Activated CD4-positive, alpha-beta T cell treated with anti-CD3 and anti-CD28 coated beads, Interleukin-2, amount 10 ng/mL, durations not matched to agents 24 days and 14 days (primary cell): ENCODE results near the gene PRDM16. TPM values are rescaled to one million over a fixed set of nuclear protein-coding genes. Genes with fewer than 3 reads are reported as not detected.

Source experiments
- DNase-seq: peaks from one replicate; pipeline ENCODE4 v3.0.0; 2022
- H3K27ac Mint-ChIP-seq: one replicate; pipeline ENCODE4 v1.8.0; 2022; ENCODE audit warnings: mild to moderate bottlenecking, mixed read lengths
- H3K27me3 Mint-ChIP-seq: one replicate; pipeline ENCODE4 v1.8.0; 2022; ENCODE audit warnings: mixed read lengths
- H3K36me3 Mint-ChIP-seq: one replicate; pipeline ENCODE4 v1.8.0; 2022; ENCODE audit warnings: low read depth, mild to moderate bottlenecking, mixed read lengths
- H3K4me1 Mint-ChIP-seq: one replicate; pipeline ENCODE4 v1.8.0; 2021; ENCODE audit warnings: mixed read lengths
- H3K4me3 Mint-ChIP-seq: one replicate; pipeline ENCODE4 v1.8.0; 2022; ENCODE audit warnings: mild to moderate bottlenecking, moderate library complexity, mixed read lengths
- H3K9me3 Mint-ChIP-seq: one replicate; pipeline ENCODE4 v1.8.0; 2021; ENCODE audit warnings: mixed read lengths
- intact Hi-C: fragments of 100-400 bp; cut with micrococcal nuclease; formaldehyde crosslinking; loops from one replicate; pipeline ENCODE4 v1.15.1; 2023
- total RNA-seq: library from RNA; stranded (reverse); gene quantifications from 2 replicates; pipeline ENCODE4 v1.2.3, GENCODE V29; 2022

The PRDM16 gene
- total RNA-seq, 1 donor from 2014 or later, result not detected

DNA sequence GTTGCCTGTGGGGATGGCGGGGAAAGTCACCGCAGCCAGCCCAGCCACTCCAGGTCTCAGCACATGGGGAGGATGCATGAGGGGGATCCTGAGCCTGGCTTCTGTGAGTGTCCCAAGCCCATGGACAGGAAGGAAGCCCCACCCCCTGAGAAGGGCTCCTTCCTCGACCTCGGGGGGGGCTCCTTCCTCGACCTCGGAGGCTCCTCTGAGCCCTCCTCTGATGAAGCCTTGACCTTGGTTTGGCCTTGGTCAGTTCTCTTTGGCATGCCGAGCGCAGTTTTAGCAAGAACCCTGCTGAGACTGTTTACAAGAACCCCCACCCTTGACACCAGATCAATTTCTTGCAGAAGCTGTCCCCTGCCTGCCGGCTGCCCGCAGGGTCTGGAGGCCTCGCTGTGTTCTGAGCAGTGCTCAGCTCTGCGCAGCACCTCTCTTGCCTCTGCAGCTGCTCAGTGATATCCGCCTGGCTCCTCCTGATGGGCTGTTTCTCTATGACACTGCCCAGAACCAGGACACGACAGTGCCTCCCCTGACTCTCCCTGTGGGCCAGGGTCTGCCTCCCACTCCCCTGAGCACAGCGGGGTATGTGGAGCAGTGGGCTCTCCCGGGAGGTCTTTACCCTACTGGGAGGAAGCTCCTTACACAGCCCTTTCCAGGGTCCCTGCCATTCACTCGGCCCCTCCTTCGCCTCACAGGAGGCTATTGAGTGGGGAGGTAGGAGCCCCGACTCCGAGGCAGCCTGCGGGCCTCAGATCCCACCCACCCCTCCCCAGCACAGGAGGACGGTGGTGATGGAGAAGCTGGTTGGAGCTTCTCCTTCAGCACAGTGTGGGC, 32.3 kb upstream of the PRDM16 start:
- H3K27me3 Mint-ChIP-seq, result no peaks in the 10 kb centered on the region
- no peaks in the 10 kb centered on the region for H3K4me1 Mint-ChIP-seq
- H3K4me3 Mint-ChIP-seq, result no peak overlapping the region
- no peaks in the 10 kb centered on the region for H3K36me3 Mint-ChIP-seq
- DNase-seq, result no peak
- intact Hi-C loops, result no loop called here
- no peaks in the 10 kb centered on the region for H3K9me3 Mint-ChIP-seq
- no peak overlapping the region for H3K27ac Mint-ChIP-seq

DNA sequence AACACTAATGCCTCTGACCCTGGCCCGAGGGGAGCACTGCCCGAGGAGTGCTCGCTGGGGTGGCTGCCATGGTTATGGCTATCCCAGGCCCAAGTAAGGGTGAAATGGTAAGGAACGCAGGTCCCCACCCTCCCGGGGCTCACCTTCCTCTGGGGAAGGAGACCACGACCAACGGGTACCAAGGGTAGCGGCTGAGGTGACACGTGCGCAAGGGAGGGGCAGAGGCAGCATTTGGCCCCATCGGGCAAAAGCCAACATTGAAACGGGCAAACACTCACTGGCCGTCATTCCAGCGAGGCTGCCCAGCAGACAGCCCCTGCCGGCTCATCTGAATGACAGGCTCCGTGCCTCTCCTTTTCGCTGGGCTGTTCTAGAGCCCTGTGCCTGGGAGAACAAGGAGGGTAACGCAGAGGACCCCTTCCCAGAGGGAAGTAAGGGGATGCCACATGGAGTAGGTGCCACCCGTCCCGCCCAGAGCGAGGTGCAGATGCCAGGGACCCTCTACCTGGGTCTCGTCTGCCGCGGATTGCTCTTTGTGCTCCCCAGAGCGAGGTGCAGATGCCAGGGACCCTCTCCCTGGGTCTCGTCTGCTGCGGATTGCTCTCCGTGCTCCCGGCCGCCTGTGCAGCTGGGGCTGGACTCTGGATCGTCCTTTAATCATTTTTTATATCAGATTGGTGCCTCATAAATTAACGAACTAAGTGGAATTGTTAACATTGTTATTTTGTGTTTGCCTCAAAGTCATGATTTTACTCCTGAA, 31.5 kb upstream of the PRDM16 start:
- Mint-ChIP-seq H3K9me3 (no peaks in the 10 kb centered on the region), H3K36me3 (no peaks in the 10 kb centered on the region), H3K27ac (no peak overlapping the region), H3K4me1 (no peaks in the 10 kb centered on the region), H3K4me3 (no peak overlapping the region), H3K27me3 (no peaks in the 10 kb centered on the region)
- intact Hi-C loops, result no loop called here
- no peak for DNase-seq

DNA sequence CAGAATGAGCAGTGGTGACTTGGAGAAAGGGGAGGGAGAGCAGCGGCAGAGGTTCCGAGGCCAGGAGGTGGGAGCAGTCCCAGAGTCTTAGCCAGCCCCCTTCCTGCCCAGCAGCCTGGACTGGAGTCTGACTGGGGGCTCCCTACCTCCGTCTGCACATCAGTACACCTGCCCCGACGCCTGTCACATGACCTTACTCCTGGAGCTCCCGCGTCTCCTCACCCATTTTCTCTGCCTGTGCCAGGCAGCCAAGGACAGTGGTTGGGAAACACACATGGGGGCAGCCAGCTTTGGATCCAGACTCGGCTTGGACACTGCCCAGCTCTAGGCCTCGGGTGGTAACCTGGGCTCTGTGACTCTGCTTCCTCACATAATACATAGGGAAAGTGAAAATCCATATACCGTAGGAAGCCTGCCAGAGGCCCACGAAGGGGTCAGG, 30.9 kb upstream of the PRDM16 start:
- Mint-ChIP-seq H3K4me3 (no peak overlapping the region), H3K27me3 (no peaks in the 10 kb centered on the region), H3K27ac (no peak overlapping the region), H3K9me3 (no peaks in the 10 kb centered on the region), H3K36me3 (no peaks in the 10 kb centered on the region), H3K4me1 (no peaks in the 10 kb centered on the region)
- intact Hi-C loops, result no loop called here
- DNase-seq, result no peak

DNA sequence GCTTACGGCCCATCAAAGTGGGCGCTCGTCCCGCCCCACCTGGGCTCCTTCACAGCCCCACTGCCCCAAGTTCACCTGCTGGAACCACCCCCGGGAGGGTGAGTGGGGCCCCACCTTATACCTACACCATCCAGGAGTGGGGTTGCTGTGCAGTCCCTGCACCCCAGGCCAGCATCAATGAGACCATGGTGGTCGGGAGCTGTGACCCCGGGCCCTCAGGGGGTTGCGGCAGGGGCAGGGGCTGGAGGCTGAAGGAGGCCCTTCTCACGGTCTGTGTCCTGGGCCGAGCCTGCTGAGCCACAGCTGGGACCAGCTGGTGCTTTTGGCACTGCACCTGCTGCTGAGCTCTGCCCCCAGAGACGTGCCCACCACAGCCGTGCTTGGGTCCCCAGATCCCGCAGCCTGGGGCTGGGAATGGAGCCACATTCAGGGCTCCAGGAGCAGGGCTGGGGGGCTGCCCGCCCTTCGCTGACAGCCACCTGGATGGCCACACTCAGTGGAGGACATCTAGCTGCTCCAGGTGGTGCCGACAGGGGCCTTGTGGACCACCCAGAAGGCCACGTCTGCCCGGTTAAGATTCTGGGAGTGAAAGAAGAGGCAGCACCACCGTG, 30.3 kb upstream of the PRDM16 start:
- Mint-ChIP-seq H3K4me3 (no peak overlapping the region), H3K36me3 (no peaks in the 10 kb centered on the region), H3K4me1 (no peaks in the 10 kb centered on the region), H3K27ac (no peak overlapping the region), H3K27me3 (no peaks in the 10 kb centered on the region), H3K9me3 (no peaks in the 10 kb centered on the region)
- no peak for DNase-seq
- intact Hi-C loops, result no loop called here

DNA sequence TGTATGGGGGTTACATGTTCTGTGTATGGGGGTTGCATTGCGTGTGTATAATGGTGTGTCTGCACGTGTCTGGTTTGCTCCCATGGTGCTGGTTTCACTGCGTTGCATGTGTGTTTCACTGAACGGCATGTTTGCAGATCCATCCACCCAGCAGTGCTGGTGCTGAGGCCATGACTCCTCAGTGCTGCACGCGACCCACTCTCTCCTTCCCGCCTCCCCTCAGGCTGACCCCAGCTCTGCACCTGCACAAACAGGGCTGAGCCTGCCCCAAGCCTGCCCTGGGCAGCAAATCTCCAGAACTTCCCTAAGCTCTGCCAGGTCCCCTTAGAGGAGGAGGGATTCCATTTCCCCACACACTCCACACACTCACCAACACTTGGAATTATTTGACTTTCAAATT, 29.0 kb upstream of the PRDM16 start:
- H3K27ac Mint-ChIP-seq, result no peak overlapping the region
- intact Hi-C loops, result no loop called here

DNA sequence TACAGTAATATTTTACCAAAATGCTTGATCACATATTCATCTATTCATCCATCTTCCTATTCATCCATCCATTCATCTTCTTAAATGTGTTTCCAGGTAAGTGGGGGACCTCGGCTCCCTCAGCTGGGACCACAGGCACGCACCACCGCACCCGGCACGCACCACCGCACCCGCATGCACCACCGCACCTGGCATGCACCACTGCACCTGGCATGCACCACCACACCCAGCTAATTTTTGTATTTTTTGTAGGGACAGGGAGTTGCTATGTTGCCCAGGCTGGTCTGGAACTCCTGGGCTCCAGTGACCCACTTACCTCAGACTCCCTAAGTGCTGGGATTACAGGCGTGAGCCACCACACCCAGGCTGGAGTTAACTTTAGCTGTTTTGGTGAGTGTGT, 26.5 kb upstream of the PRDM16 start:
- no peak overlapping the region for H3K4me3 Mint-ChIP-seq
- peaks cover 4% of the 10 kb centered on the region for H3K27me3 Mint-ChIP-seq
- intact Hi-C loops, result no loop called here
- DNase-seq, result no peak
- H3K4me1 Mint-ChIP-seq, result no peaks in the 10 kb centered on the region
- H3K27ac Mint-ChIP-seq, result no peak overlapping the region
- no peaks in the 10 kb centered on the region for H3K36me3 Mint-ChIP-seq
- H3K9me3 Mint-ChIP-seq, result no peaks in the 10 kb centered on the region

More for the DNA sequence above, 29.0 kb upstream of the PRDM16 start:
- DNase-seq, result no peak
- H3K36me3 Mint-ChIP-seq, result no peaks in the 10 kb centered on the region
- no peaks in the 10 kb centered on the region for H3K4me1 Mint-ChIP-seq
- no peak overlapping the region for H3K4me3 Mint-ChIP-seq
- H3K27me3 Mint-ChIP-seq, result no peaks in the 10 kb centered on the region
- H3K9me3 Mint-ChIP-seq, result no peaks in the 10 kb centered on the region

DNA sequence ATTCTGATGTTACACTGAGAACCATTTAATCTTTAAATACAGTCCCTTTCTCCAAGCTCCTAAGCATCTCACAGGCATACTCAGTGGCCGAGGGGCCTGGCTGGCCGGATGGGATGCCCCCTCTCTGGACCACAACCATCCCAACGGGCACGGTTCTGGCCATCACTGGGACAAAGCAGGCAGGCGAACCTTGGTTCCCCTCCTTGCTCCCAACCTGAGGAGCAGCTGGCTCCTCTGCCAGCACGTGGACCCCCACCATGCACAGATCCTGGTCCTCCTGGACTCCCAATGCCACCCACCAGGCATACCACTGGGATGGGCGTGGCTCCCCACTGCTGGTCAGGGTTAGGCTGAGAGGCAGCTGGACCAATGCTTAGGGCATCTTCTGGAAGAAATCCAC, 19.8 kb upstream of the PRDM16 start:
- no peak for DNase-seq
- peaks cover 4% of the 10 kb centered on the region for H3K27me3 Mint-ChIP-seq
- H3K9me3 Mint-ChIP-seq, result peaks cover 5% of the 10 kb centered on the region
- intact Hi-C loops, result no loop called here
- no peaks in the 10 kb centered on the region for H3K4me1 Mint-ChIP-seq
- no peaks in the 10 kb centered on the region for H3K36me3 Mint-ChIP-seq
- no peak overlapping the region for H3K27ac Mint-ChIP-seq
- no peak overlapping the region for H3K4me3 Mint-ChIP-seq

DNA sequence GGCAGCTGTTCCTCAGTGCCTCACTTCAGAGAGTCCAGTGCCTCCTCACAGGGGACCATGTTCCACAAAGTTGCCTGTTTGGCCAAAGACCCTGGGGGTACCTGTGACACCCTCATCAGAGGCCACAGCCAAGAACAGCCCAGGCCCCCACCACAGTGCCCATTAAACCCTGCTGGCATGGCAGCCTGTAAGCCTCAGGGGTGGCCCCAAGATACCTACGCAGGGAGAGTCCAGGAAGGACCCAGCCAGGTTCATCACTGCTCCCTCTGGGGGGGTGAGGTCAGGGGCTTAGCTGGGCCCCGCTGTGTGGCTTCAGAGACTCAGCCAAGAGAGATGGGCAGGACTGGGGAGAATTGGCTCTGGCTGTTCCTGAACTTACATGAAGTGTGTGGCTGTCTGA, 19.1 kb upstream of the PRDM16 start:
- no peaks in the 10 kb centered on the region for H3K4me1 Mint-ChIP-seq
- no peak overlapping the region for H3K27ac Mint-ChIP-seq
- peaks cover 4% of the 10 kb centered on the region for H3K27me3 Mint-ChIP-seq
- intact Hi-C loops, result no loop called here
- DNase-seq, result no peak
- H3K9me3 Mint-ChIP-seq, result peaks cover 5% of the 10 kb centered on the region
- no peak overlapping the region for H3K4me3 Mint-ChIP-seq
- H3K36me3 Mint-ChIP-seq, result no peaks in the 10 kb centered on the region

DNA sequence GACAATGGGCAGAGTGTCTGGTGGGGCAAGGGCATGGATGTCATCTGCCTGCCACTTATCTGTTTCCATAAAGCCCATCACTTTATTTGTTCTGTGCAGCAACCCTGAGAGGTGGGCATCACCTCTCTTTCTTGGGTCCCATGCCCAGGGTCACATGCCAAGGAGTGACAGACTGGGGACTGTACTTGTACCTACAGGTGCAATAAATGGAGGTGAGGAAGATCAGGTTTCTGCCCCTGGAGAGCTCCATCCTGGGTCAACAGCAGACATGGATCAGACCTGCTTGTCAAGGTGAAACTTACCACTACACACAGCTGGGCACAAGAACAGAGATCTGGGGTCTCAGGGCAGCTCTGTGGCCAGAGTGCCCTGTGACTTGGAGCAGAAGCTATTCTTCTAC, 18.4 kb upstream of the PRDM16 start:
- H3K27ac Mint-ChIP-seq, result no peak overlapping the region
- H3K27me3 Mint-ChIP-seq, result peaks cover 4% of the 10 kb centered on the region
- DNase-seq, result no peak
- H3K9me3 Mint-ChIP-seq, result peaks cover 5% of the 10 kb centered on the region
- intact Hi-C loops, result no loop called here
- H3K36me3 Mint-ChIP-seq, result no peaks in the 10 kb centered on the region
- no peaks in the 10 kb centered on the region for H3K4me1 Mint-ChIP-seq
- no peak overlapping the region for H3K4me3 Mint-ChIP-seq

DNA sequence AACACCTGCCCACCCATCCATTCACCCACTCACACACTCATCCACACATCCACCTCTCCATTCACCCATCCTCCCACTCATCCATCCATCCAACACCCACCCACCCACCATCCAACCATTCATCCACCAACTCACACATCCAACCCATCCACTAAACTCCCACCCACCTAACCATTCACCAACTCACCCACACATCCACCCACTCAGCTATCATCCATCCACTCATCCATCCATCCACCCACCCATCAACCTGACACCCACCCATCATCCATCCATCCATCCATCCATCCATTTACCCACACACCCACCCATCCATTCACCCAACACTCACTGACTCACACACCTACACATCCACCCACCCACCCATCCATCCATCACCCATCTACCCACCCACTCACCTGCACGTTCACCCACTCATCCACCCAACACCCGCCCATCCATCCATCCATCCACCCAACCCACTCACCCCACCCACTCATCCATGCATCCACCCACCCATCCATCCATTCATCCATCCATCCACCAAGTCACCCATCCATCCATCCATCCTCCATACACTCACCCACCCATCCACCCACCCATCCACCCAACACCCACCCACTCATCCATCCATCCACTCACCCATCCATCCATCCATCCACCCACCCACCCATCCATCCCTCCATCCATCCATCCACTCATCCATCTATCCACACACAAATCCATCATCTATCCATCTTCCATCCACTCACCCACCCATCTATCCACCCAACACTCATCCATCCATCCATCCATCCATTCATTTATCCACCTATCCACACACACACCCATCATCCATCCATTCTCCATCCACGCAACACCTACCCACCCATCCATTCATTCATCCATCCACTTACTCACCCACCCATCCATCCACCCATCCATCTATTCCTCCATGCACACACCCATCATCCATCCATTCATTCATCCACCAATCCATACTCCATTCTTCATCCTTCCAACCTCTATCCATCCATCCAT, 17.4 kb upstream of the PRDM16 start:
- no peak for DNase-seq
- Mint-ChIP-seq H3K27ac (no peak overlapping the region), H3K4me3 (no peak overlapping the region), H3K4me1 (no peaks in the 10 kb centered on the region), H3K9me3 (peaks cover 5% of the 10 kb centered on the region), H3K27me3 (peaks cover 4% of the 10 kb centered on the region), H3K36me3 (no peaks in the 10 kb centered on the region)
- intact Hi-C loops, result no loop called here

DNA sequence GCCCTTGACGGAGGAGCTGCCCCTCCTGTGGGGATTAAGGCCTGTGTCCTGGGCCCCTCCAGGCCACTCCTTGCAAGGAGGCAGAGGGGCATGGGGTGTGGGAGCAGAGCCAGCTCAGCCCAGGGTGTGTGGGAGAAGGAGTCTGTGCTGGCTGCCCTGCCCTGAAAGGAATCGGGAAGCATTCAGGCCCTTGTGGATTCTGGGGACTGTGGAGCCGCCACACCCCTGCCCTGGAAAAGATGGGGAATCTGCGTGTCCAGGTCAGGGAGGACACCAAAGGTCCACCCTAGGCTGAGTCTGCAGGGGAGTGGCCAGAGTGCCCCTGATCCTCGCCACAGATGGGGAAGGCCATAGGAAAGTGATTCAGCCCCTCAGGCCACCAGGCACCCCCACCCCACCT, 16.5 kb upstream of the PRDM16 start:
- intact Hi-C loops, result no loop called here
- H3K9me3 Mint-ChIP-seq, result peaks cover 5% of the 10 kb centered on the region
- no peak overlapping the region for H3K27ac Mint-ChIP-seq
- DNase-seq, result no peak
- no peaks in the 10 kb centered on the region for H3K36me3 Mint-ChIP-seq
- no peak overlapping the region for H3K4me3 Mint-ChIP-seq
- no peaks in the 10 kb centered on the region for H3K4me1 Mint-ChIP-seq
- H3K27me3 Mint-ChIP-seq, result no peaks in the 10 kb centered on the region

DNA sequence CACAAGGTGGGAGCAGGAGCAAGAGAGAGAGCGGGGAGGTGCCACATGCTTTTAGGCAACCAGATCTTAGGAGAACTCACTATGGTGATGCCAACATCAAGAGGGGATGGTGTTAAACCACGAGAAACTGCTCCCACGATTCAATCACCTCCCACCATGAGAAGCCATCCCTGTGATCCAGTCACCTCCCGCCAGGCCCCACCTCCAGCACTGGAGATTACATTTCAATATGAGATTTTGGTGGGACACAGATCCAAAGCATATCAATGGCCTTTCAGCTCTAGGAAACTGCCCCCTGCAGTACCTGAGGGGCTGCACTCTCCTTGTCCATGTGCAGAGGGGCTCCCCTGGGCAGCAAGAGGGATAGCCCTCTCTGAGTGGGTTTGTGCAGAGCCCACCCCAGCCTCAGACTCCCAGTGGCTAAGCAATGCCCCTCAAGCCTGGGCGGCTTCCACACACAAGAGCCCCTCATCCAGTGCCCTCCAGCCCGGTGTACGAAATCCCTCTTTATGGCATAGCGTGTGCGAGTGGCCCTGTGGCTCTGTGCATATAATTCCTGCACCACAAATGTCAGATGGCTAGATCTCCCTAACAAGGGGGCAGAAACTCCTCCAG, 15.5 kb upstream of the PRDM16 start:
- H3K4me1 Mint-ChIP-seq, result no peaks in the 10 kb centered on the region
- no peaks in the 10 kb centered on the region for H3K36me3 Mint-ChIP-seq
- H3K9me3 Mint-ChIP-seq, result peaks cover 5% of the 10 kb centered on the region
- DNase-seq, result no peak
- no peak overlapping the region for H3K27ac Mint-ChIP-seq
- peaks cover 2% of the 10 kb centered on the region for H3K27me3 Mint-ChIP-seq
- H3K4me3 Mint-ChIP-seq, result no peak overlapping the region
- intact Hi-C loops, result no loop called here

DNA sequence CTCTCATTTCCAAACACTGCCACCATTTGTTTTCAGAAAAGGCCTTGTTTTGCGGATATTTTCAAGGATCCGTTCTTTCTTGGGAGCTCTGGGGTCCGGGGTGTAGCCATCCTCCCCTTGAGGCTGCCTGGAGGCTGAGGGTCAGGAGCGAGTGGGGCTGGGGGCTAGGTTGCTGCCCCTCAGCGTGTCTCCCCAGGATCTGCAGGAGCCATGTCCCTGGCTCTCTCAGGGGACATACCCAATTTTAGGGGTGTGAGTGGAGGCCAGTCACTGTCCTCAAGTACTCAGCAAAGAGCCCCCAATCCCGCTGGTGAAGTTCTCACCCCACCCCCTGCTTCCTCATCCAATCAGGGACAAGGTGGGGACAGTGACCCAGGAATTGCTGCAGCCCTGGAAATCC, 15.0 kb upstream of the PRDM16 start:
- no peak overlapping the region for H3K27ac Mint-ChIP-seq
- H3K4me3 Mint-ChIP-seq, result no peak overlapping the region
- H3K27me3 Mint-ChIP-seq, result peaks cover 2% of the 10 kb centered on the region
- peaks cover 5% of the 10 kb centered on the region for H3K9me3 Mint-ChIP-seq
- no peaks in the 10 kb centered on the region for H3K4me1 Mint-ChIP-seq
- no peaks in the 10 kb centered on the region for H3K36me3 Mint-ChIP-seq
- intact Hi-C loops, result no loop called here
- no peak for DNase-seq
